CD4-positive, alpha-beta T cell treated with Interleukin-15 for 4 hours (primary cell): ENCODE measurements around the gene LITAFD.
"Not testable (repeated sequence)": the region's sequence is repeated elsewhere in the genome, so short reads cannot be mapped to it uniquely, and the experiment has no call there.

Experiments
- DNase-seq: peaks from one replicate; pipeline ENCODE4 v3.0.0-alpha.2; 2020; ENCODE audit warnings: low spot score

Gene LITAFD

DNA sequence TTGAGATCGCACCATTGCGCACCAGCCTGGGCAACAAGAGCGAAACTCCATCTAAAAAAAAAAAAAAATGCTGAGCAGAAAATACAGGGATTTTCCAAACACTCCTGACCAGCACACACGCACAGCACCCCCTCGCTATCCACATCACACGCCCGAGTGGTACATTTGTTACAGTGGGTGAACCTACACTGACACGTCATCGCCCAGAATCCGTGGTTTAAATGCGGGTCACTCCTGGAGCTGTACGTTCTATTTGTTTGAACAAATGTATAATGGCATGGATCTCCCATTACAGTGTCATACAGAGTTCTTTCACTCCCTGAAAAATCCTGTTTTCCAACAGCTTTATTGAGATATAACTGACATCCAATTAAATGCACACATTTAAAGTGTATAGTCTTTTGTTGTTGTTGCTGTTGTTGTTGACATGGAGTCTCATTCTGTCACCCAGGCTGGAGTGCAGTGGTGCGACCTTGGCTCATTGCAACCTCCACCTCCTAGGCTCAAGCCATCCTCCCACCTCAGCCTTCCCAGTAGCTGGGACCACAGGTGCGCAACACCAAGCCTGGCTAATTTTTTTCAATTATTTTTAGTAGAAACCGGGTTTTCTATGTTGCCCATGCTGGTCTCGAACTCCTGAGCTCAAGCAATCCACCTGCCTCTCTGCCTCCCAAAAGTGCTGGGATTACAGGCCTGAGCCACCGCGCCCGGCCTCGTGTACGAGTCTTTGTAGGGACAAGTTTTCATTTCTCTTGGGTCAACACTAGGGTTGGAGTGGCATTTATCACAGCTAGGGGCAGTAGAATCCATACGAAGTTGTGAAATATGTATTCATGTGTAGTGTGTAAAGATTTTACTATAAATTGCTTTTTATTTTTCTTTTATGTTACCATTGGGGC is 8.9 kb upstream of the LITAFD start:
- no peak for DNase-seq

DNA sequence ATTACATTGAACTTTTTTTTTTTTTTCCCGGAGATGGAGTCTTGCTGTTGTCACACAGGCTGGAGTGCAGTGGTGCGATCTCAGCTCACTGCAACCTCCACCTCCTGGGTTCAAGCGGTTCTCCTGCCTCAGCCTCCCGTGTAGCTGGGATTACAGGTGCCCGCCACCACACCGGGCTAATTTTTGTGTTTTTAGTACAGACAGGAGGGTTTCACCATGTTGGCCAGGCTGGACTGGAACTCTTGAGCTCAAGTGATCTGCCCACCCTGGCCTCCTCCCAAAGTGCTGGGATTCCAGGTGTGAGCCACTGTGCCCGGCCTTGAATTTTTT is 8.3 kb upstream of the LITAFD start:
- DNase-seq: not testable (repeated sequence)

DNA sequence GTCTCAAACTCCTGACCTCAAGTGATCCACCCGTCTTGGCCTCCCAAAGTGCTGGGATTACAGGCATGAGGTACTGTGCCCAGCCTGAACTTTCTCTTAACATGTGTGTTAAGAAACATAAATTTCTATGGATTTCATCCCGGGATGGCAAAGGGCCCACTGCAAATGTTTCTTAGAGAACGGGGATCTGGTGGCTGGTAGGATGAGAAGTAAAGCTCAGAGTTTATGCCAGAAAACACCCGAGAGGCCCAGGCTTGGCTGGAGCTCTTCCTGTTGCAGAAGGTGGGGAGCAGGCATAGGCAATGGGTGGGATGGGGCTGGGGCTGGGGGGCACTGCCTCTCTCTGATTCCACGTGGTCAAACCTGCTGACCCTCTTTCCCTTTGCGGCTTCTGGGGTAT is 7.8 kb upstream of the LITAFD start:
- DNase-seq: no peak

DNA sequence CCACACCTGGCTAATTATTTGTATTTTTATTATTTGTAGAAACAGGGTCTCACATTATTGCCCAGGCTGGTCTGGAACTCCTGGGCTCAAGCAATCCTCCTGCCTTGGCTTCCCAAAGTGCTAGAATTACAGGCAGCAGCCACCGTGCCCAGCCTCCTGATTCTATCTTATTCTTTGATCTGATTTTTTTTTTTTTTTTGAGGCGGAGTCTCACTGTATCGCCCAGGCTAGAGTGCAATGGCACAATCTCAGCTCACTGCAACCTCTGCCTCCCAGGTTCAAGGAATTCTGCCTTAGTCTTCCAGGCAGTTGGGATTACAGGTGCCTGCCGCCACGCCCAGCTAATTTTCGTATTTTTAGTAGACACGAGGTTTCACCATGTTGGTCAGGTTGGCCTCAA is 6.8 kb upstream of the LITAFD start:
- not testable (repeated sequence) for DNase-seq

DNA sequence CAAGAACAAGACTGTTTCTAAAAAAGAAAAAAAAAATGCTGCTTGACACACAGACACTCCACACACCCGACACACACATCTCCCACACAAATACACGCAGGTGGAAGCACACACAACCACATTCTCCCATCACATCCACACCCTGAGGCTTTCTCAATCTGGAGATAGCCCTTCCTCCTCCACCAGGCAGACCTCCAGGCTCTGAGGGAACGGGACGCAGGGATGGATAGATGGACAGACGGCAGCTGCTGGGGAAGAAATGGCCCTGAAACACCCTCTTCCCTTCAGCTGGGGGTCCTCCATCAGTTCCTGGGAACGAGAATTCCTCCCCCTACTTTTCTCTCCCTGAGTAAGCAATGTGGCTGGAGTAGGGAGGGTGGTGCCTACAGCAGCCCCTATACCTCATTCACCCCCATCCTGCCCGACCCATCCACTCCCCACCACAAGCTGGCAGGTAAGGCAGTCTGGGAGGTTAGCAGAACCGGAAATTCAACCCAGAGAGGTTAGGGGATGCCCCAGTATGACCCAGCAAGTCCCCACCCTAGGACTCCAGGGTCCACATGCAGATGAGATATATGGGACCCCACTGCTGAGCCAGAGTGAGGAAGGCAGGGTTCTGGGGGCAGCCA is 4.1 kb upstream of the LITAFD start:
- no peak for DNase-seq

DNA sequence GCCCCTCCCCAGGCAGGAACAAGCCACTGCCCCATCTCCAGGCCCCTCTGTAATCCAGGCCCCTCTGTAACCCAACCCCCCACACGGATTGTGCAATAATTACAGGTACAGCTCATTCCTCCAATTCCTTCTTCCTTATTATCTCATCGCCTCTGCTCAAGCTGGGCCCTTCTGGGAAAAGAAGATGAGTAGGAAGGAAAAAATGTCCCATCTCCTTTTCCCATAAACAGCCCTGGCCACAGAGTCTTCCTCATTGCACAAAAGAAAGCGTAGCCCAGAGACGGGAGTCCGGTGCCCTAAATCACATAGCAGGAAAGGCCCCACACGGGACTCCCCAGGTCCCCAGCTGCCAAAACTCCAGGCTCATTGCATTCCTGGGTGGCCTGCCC is 3.6 kb upstream of the LITAFD start:
- DNase-seq: no peak

DNA sequence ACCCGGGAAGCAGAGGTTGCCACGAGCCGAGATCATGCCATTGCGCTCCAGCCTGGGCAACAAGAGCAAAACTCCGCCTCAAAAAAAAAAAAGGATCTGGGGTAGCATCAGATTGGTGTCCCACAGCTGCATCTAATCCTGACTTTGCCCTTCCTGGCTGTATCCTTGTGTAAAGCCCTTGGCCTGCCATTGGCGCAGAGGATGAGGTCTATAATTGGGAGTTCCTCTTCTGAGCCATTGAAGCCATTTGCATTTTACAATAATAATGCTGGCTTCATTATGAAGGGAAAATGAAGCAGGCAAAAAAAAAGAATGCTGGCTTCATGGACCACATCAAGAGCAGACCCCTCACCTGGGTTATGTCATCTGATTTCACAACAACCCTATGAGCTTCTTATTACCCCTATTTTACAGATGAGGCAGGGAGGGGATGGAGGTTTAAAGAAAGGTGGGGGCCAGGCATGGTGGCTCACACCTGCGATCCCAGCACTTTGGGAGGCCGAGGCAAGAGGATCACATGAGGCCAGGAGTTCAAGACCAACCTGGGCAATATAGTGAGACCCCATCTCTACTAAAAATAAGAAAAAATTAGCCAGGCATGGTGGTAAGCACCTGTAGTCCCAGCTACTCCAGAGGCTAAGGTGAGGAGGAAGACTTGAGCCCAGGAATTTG is 1.2 kb upstream of the LITAFD start:
- no peak for DNase-seq

DNA sequence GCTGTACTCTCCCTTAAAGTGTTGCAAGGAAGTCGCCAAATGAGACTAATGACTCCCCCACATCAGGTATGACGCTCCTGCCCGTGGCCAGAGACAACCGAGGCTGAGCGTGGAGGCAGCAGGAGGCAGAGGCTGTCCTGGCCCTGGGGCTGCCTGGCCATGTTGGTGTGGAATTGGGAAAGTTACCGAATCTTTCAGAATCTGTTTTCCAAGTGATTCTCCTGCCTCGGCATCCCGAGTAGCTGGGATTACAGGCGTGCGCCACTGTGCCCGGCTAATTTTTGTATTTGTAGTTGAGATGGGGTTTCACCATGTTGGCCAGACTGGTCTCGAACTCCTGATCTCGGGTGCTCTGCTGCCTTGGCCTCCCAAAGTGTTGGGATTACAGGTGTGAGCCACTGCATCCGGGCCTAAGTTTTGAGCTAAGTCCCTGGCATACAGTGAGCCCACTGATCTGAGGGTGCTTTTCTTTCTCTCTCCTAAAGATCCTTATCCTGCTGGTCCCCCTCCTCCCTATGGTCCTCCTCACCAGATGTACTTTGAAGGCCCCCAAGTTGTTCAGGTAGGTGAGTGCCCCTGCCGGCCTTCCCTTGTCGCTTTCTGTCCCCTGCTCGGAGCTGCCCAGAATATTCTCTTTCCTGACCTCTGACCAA is 700 bp downstream of the LITAFD start:
- DNase-seq: no peak

DNA sequence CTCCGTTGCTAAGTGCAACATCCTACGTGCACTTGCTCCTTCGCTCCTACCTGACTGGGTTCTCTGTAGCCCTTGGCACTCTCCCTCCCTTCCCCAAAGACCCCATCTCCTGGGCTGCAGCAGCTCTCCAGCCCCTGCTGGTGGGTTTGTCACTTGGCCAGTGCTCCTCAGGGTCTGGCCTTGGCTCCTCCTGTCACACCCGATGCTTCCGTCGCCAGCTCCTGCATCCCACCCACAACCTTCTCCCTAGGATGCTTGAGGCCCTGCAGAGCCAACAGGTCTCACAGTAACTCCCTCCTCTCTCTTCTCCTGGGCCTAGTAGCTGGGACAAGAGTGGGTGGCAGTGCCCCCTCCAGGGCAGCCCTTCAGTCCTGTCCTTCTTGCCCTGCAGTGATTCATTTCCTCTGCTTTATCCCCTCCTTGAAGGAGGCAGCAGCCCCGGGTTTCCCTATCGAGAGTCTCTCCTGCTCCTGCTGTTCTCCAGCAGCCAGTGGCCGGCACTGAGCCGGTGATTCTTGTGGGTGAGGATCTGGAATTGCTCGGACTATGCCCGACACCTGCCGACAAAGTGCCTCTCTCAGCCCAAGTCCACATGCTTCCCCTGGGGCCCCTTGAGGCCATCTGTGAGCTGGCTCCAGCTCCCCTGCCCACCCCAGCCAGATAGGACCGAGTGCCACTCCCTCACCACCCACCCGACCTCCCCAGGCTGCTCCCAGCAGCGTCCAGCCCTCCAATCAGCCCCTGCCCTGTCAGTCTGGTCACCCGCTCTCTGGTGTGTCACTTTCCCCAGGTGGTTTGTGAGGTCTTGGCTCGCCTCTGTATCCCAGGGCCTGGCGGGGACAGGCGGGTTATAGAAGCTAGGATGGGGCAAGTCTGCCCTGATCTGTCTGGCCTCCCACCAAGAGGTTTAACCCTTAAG is 3.8 kb downstream of the LITAFD start:
- no peak for DNase-seq

DNA sequence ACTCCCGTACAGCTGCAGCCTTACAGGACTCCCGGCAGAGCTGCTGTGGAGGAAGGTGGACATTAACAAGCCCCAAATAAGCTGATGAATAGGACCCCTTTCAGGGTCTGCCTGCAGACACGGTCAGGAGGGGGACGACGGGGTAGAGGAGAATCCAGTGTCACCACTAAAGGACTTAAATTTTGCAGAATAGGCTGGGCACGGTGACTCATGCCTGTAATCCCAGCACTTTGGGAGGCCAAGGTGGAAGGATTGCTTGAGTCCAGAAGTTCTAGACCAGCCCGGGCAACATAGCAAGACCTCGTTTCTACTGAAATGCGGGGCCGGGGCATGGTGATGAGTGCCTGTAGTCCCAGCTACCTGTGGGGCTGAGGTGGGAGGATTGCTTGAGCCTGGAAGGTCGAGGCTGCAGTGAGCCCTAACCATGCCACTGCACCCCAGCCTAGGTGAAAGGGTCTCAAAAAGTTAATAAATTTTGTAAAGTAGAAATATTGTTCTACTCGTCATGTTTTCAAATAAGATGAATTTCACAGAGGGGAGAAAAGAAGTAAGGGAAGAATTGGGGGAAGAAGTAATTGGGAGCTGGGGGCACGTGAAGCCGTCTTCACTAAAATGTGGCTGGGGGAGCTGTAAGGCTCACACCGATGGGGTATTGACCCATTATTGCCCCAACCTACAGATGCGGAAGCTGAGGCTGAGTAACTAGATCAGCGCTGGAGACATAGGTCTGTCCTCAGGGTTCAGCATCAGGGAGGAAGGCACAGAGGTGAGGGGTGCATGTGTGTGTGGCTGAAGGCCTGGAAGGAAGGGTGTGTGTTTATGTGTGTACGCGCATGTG is 4.7 kb downstream of the LITAFD start:
- DNase-seq: no peak

DNA sequence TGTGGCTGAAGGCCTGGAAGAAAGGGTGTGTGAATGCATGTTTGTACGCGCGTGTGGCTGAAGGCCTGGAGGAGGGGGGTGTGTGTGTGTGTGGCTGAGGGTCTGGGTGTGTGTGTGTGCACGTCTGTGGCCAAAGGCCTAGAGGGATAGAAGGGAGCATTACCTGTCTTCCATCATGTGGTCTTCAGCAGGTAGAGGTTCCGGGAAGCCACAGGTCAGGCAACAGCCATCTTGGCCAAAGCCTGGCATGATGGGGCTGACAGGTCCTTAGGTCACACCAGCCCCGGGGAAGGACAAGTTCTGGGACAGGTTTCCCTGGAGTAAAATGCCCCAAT is 5.2 kb downstream of the LITAFD start:
- DNase-seq: no peak

DNA sequence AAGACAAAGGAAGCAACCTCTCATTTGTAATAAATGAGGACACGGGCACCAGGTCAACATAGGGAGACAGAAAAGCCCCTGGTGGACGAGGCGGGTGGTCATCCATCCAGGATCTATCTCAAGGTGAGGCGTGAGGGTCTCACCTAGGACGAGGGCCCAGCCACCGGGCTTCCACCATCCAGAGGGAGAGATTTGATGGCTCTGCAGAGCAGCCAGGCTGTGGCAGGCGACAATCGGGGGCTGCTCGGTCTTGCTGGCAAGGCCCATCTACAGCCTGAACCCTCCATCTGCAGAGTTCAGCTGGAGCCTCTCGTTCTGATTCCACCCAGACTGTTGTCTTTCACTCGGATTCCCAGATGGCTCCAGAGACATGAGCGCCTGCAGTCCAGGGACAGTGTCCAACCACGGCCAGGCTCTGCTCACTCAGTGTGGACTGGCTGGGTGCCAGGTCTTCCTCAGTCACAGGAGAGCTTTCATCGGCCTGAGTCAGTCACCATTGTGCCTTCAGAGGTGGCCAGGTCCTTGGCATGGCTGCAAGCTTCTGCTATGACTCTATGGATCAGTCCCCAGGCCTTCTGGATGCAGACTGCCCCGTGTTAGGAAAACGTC is 5.9 kb downstream of the LITAFD start:
- DNase-seq: no peak

DNA sequence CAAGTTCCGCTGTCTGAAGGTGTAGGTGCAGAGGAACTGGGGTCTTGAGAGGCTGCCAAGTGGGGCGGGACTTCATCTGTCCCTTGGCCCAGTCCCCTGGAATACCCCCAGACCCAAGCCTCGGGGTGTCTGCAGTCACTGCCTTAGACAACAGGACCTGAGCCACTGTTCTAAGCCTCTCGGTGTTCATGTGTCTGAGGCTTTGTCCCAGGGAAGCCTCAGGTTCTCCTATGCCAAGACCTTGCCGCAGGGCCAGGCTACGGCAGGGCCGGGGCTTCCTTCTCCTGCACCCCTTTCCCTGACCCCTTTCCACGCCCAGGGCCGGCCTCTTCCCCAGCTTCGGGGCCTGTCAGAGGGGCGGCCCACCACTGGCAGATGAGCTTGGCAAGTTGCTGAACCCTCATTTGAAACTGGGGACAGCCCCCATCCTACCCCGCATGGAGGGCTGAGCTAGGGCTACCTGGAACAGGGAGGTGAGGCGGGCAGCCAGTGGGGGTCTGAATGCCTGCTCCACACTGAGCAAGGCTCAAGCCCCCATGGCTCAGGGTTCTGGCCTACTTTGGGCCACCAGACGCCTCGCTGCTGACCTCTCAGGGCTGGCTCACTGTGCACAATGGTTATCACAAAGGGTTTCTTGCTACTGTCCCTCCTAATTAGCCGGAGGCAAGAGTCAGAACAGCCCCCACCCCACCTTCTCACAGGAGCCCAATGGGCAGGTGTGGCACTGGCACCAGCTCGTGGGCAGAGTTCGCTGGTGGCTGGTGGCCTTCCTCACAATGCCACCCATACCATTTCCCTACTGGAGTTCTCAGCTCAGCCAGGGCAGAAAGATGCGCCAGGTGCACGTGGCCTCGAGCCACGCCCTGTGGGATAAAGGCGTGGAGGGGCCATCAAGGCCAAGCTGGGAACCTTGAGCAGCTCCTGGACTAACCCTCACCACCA is 7.1 kb downstream of the LITAFD start:
- no peak for DNase-seq

DNA sequence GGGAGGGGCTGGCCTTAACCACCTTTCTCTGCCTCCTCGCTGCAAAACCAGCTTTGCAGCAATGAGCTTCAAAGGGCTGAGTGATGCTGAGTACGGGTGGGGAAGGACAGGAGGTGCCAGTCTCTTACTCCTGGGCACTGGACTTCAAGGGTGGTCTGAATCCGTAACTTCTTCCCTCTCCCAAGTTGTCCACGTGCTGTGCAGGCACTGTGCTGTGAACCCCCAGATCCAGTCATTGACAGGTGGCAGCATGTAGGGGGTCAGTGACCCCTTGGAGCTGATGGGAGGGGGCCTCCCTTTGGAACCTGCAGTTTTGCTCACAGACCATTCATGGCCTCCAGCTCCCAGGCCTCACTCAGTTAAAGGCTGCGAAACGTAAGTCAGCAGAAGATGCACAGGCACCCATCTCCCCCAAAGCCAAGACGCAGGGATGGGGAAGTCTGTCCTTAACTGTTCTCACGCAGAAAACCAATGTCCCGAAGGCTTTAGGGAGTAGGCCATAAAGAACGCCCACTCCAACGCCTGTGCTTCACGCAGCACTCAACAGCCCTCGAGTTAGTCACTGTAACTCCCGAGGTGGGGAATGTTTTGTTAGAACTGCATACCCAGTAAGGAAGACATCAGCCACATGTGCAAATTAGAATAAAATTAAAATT is 7.9 kb downstream of the LITAFD start:
- no peak for DNase-seq

DNA sequence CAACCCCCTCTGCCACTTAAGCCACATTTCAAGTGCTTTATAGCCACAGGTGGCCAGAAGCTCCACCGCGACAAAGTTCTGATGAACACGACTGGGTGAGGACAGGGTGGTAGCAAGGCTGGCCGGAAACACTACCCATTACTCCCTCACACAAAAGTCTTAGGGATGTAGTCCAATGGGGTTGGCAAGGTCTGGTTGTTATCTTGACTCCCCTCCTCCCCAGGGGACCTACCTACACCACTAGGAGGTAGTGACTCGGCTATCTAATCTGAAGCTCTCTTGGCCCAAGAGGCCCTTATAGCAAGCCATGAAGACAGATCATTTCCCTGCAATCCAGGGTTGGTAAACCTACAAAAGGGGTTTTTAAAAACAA is 8.4 kb downstream of the LITAFD start:
- no peak for DNase-seq

DNA sequence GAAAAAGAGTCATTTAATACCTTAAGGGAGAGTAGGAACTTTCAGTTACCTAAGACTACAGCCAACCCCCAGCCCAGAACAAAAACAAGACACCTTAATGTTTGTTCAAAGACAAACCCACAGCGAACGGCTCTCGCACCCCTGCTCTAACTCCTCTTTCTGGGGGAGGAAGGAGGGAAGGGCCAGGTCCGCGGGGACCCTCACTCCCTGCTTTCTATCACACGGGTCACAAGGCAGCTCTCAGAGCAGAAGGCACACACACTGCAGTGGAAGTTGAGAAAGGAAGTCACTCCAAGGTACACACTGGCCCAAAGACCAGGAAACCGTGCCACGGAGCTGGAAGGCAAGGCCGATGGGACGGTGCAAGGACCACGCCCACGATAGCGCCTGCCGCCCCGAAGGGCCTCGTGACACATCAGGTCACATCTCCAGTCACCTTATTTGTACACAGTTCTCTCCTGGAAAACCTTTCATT is 10.0 kb downstream of the LITAFD start:
- no peak for DNase-seq

DNA sequence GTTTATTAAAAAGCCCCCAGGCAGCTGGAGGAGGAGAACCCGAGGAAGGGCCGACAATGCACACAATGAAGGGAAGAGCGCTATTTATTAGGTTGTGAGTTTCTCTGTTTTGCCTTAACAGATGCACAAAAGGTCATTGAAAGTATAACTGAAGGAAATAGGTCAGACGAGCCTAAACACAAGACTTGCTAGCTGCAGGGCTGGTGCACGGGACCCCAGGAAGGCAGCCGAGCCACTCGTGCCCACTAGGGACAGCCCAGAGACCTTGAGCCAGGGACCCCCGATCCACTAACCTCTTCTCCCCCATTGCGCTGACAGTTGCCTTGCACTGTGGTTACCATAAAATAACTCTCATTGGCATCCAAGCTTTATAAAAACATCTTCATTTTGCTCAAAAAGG is 11.3 kb downstream of the LITAFD start:
- DNase-seq: no peak

DNA sequence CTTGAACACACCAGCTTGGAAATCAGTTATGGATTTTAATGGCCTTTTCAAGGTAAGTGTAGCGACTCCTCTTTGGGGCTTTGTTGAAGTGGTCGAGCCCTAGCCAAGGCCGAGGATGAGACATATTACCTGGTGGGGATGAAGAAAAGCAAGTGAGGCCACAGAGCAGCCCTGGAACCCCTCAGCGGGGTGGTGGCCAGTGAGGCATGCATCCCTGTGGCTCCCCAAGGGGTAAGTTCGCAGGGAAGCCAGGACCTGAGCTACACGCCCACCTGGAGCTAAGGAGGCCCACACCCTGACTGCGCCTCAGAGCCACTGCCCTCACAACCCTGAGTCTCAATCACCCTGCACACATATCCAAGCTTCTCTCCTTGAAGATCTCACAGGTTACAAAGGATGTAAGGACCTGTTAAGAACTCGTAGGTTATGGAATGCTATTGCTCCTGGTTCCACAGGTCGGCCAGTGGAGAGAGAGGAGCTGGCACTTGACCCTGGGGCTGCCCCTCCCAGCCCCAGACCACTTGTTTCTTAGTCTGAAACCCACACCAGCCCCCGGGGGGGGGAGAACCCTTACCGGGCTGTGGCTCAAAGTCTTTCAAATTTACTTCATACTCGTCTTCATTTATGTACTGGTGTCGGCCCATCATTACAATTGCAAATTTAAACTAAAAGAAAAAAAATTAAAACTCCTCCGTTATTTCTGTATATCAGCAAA is 12.0 kb downstream of the LITAFD start:
- no peak for DNase-seq
